Neuronal stem cell (in vitro differentiated cells): ENCODE measurements around the gene ARHGAP42.

ENCODE experiments used
- DNase-seq: peaks from one replicate; pipeline ENCODE4 v3.0.0-alpha.2; 2013; ENCODE audit warnings: low spot score
- H2AFZ ChIP-seq: one replicate; pipeline ENCODE4 v1.6.1; 2013; ENCODE audit warnings: mild to moderate bottlenecking, low read length, inconsistent platforms
- H2AK5ac ChIP-seq: 2 replicates; pipeline ENCODE4 v1.6.1; 2013; ENCODE audit warnings: low read depth, mild to moderate bottlenecking, inconsistent platforms, low read length, moderate library complexity, mixed read lengths
- H2BK120ac ChIP-seq: 2 replicates; pipeline ENCODE4 v1.6.1; 2013; ENCODE audit warnings: low read depth, mild to moderate bottlenecking, inconsistent platforms, low read length, moderate library complexity, mixed read lengths
- H2BK12ac ChIP-seq: one replicate; pipeline ENCODE4 v1.6.1; 2013; ENCODE audit warnings: low read length, inconsistent platforms
- H2BK15ac ChIP-seq: 2 replicates; pipeline ENCODE4 v1.6.1; 2013; ENCODE audit warnings: mild to moderate bottlenecking, low read length, inconsistent platforms, mixed read lengths
- H2BK5ac ChIP-seq: one replicate; pipeline ENCODE4 v1.6.1; 2013; ENCODE audit warnings: inconsistent platforms, mild to moderate bottlenecking, low read length, moderate library complexity
- H3K14ac ChIP-seq: one replicate; pipeline ENCODE4 v1.6.1; 2013; ENCODE audit warnings: low read length, inconsistent platforms
- H3K18ac ChIP-seq: 2 replicates; pipeline ENCODE4 v1.6.1; 2013; ENCODE audit warnings: low read length, inconsistent platforms
- H3K23ac ChIP-seq: 2 replicates; pipeline ENCODE4 v1.6.1; 2013; ENCODE audit warnings: low read depth, mild to moderate bottlenecking, mixed read lengths, low read length, inconsistent platforms; ENCODE audit not compliant: poor library complexity
- H3K27ac ChIP-seq: replicated peaks from 3 replicates; pipeline ENCODE4 v1.5.1; 2013; ENCODE audit warnings: low read length, inconsistent platforms
- H3K27me3 ChIP-seq, 3 experiments: 2 replicates each; pipeline ENCODE4 v1.6.1; 2013; ENCODE audit warnings: low read length in 3 of 3, mild to moderate bottlenecking in 2 of 3, inconsistent platforms in 1 of 3, low read depth in 1 of 3, mixed read lengths in 1 of 3, moderate library complexity in 1 of 3; ENCODE audit not compliant: control insufficient read depth in 3 of 3, insufficient read depth in 3 of 3
- H3K36me3 ChIP-seq, 2 donors: replicated peaks in 1 of 2; 2 replicates each; pipeline ENCODE4 v1.6.1; 2013; ENCODE audit warnings: low read length in 2 of 2; ENCODE audit not compliant: control insufficient read depth in 2 of 2, insufficient read depth in 2 of 2
- H3K4ac ChIP-seq: 2 replicates; pipeline ENCODE4 v1.6.1; 2013; ENCODE audit warnings: inconsistent platforms, mild to moderate bottlenecking, low read length, moderate library complexity
- H3K4me1 ChIP-seq, 2 donors: 1 replicate in 1 of 2; 2 replicates in 1 of 2; pipeline ENCODE4 v1.6.1; 2013; ENCODE audit warnings: low read length in 2 of 2, low read depth in 1 of 2; ENCODE audit not compliant: control insufficient read depth in 2 of 2, insufficient read depth in 1 of 2
- H3K4me2 ChIP-seq: one replicate; pipeline ENCODE4 v1.6.1; 2013; ENCODE audit warnings: mild to moderate bottlenecking, low read length, inconsistent platforms; ENCODE audit not compliant: insufficient read depth, poor library complexity, severe bottlenecking
- H3K4me3 ChIP-seq, 2 donors: 2 replicates each; pipeline ENCODE4 v1.5.1; 2013; ENCODE audit warnings: low read length in 2 of 2, mild to moderate bottlenecking in 2 of 2, inconsistent platforms in 1 of 2, moderate library complexity in 1 of 2
- H3K79me1 ChIP-seq: one replicate; pipeline ENCODE4 v1.6.1; 2013; ENCODE audit warnings: low read depth, mild to moderate bottlenecking, inconsistent platforms, low read length, moderate library complexity
- H3K9ac ChIP-seq: one replicate; pipeline ENCODE4 v1.6.1; 2013; ENCODE audit warnings: mild to moderate bottlenecking, low read depth, low read length, inconsistent platforms; ENCODE audit not compliant: poor library complexity
- H3K9me3 ChIP-seq, 2 donors: replicated peaks in 1 of 2; 2 replicates each; pipeline versions ENCODE3 to v1.6.1; 2013; ENCODE audit warnings: low read length in 2 of 2, mild to moderate bottlenecking in 2 of 2, inconsistent platforms in 1 of 2, low read depth in 1 of 2, mixed read lengths in 1 of 2, moderate library complexity in 1 of 2; ENCODE audit not compliant: control insufficient read depth in 2 of 2, insufficient read depth in 1 of 2
- H4K8ac ChIP-seq: one replicate; pipeline ENCODE4 v1.6.1; 2013; ENCODE audit warnings: low read depth, mild to moderate bottlenecking, inconsistent platforms, low read length, moderate library complexity
- H4K91ac ChIP-seq: one replicate; pipeline ENCODE4 v1.6.1; 2013; ENCODE audit warnings: low read length, low read depth, mild to moderate bottlenecking, inconsistent platforms; ENCODE audit not compliant: poor library complexity
- WGBS, 2 donors: extraction: QIAGEN DNeasy Blood & Tissue Kit; methylation state at CpG; one replicate each; pipeline ENCODE4 v1.1.7; 2013; ENCODE audit warnings: missing lambda C conversion rate in 2 of 2, mixed read lengths in 1 of 2; ENCODE audit not compliant: insufficient read length in 2 of 2, insufficient replicate concordance in 1 of 2; ENCODE audit errors: extremely low coverage in 2 of 2; 5-methylcytosine and 5-hydroxymethylcytosine counted together

Gene ARHGAP42

GRCh38 chr11:101031713-101032112 lies 344.6 kb downstream of the ARHGAP42 start:
- Histone ChIP-seq H3K36me3 (no peaks in the 10 kb centered on the region), H3K4me2 (no peak overlapping the region), H2AK5ac (no peak overlapping the region), H3K27me3 (no peaks in the 10 kb centered on the region), H3K23ac (no peak overlapping the region), H3K4ac (no peak overlapping the region), H2BK12ac (no peak overlapping the region), H2BK15ac (no peak overlapping the region), H3K4me1 (peaks cover 0 to 4% of the 10 kb centered on the region in 2 donors), H3K9me3 (no peaks in the 10 kb centered on the region), H4K91ac (no peak overlapping the region), H3K4me3 (no peak overlapping the region), H2BK5ac (no peak overlapping the region), H3K9ac (no peak overlapping the region), H3K79me1 (no peaks in the 10 kb centered on the region), H3K27ac (no peak overlapping the region), H4K8ac (no peak overlapping the region), H2BK120ac (no peak overlapping the region), H3K14ac (no peak overlapping the region), H2AFZ (no peak overlapping the region), H3K18ac (no peak overlapping the region)
- no CpG with 5 or more reads among the region's 3 CpGs for WGBS, 2 donors
- no peak for DNase-seq

GRCh38 chr11:101032991-101033390 lies 345.9 kb downstream of the ARHGAP42 start:
- H2BK15ac ChIP-seq = no peak overlapping the region
- no peaks in the 10 kb centered on the region for H3K36me3 ChIP-seq
- no peak overlapping the region for H2AFZ ChIP-seq

DNA sequence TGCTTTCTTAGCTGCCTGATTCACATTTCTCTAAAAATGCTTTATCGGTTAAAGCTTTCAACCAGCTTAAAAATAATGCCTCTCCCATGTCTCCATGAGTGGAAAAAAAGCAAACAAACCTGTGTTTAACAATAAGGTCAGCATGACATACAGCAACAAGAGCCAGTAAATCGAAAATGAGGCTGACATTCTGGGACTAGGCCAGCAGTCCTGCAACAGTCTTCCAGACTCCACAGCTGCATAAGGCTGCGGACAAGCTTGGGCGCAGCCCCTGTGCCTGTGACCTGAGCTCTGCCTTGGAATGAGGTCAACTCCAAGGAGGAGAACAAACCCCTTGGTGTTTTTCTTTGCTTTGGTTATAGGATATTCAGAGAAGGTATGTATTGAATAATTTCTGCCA lies 347.0 kb downstream of the ARHGAP42 start:
- no peak overlapping the region for H3K4me2 ChIP-seq
- H3K18ac ChIP-seq = no peak overlapping the region
- H2BK15ac ChIP-seq = no peak overlapping the region
- no peak overlapping the region for H3K4ac ChIP-seq
- no peak overlapping the region for H3K27ac ChIP-seq
- no CpG with 5 or more reads among the region's 4 CpGs for WGBS, 2 donors
- H2AK5ac ChIP-seq = no peak overlapping the region
- no peak for DNase-seq
- peaks cover 0 to 4% of the 10 kb centered on the region in 2 donors for H3K4me1 ChIP-seq
- H3K27me3 ChIP-seq = no peaks in the 10 kb centered on the region
- no peaks in the 10 kb centered on the region for H3K79me1 ChIP-seq
- H3K4me3 ChIP-seq = no peak overlapping the region
- no peaks in the 10 kb centered on the region for H3K9me3 ChIP-seq
- peak overlapping the region; percentile 87 for H2AFZ ChIP-seq
- no peak overlapping the region for H4K91ac ChIP-seq
- H2BK12ac ChIP-seq = no peak overlapping the region
- no peak overlapping the region for H2BK120ac ChIP-seq
- H3K36me3 ChIP-seq = no peaks in the 10 kb centered on the region
- no peak overlapping the region for H3K23ac ChIP-seq
- no peak overlapping the region for H3K14ac ChIP-seq
- H2BK5ac ChIP-seq = no peak overlapping the region
- no peak overlapping the region for H4K8ac ChIP-seq
- H3K9ac ChIP-seq = no peak overlapping the region

More at GRCh38 chr11:101032991-101033390, 345.9 kb downstream of the ARHGAP42 start:
- no peak overlapping the region for H3K27ac ChIP-seq
- no peak overlapping the region for H2AK5ac ChIP-seq
- no peak overlapping the region for H2BK5ac ChIP-seq
- H4K91ac ChIP-seq = no peak overlapping the region
- no peaks in the 10 kb centered on the region for H3K27me3 ChIP-seq
- peaks cover 0 to 4% of the 10 kb centered on the region in 2 donors for H3K4me1 ChIP-seq
- H3K4me2 ChIP-seq = no peak overlapping the region
- H3K18ac ChIP-seq = no peak overlapping the region
- no peaks in the 10 kb centered on the region for H3K79me1 ChIP-seq
- H3K9me3 ChIP-seq = no peaks in the 10 kb centered on the region
- H4K8ac ChIP-seq = no peak overlapping the region
- no peak overlapping the region for H3K9ac ChIP-seq
- no peak overlapping the region for H3K4me3 ChIP-seq
- no peak overlapping the region for H3K4ac ChIP-seq
- no peak overlapping the region for H3K14ac ChIP-seq
- DNase-seq = no peak
- no peak overlapping the region for H3K23ac ChIP-seq
- H2BK120ac ChIP-seq = no peak overlapping the region
- no peak overlapping the region for H2BK12ac ChIP-seq

DNA sequence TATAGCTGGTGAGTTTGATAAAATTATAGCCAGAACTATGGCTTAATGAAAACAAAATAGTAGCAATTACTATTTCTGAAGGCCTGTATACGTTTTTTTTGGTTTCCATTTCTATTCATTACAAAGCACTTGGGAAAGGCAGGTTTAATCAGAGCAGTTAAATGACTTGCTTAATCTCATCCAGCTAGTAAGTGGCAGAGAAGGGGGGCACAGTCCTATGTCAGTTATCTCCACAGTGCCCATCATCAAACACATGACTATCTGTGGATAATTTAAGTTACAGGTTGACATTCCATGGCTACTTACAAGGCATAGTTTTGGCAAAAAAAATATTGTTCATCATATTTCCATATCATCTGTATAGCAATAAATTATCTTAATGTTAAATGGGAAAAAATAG lies 348.8 kb downstream of the ARHGAP42 start:
- no peak overlapping the region for H3K4me3 ChIP-seq
- H3K18ac ChIP-seq = no peak overlapping the region
- H3K4me2 ChIP-seq = no peak overlapping the region
- H3K14ac ChIP-seq = no peak overlapping the region
- H2BK5ac ChIP-seq = no peak overlapping the region
- WGBS, 2 donors = no CpG with 5 or more reads among the region's 1 CpG
- no peak overlapping the region for H2AK5ac ChIP-seq
- no peaks in the 10 kb centered on the region for H3K36me3 ChIP-seq
- DNase-seq = no peak
- H4K8ac ChIP-seq = no peak overlapping the region
- H2AFZ ChIP-seq = no peak overlapping the region
- no peak overlapping the region for H2BK15ac ChIP-seq
- no peak overlapping the region for H2BK12ac ChIP-seq
- H3K4me1 ChIP-seq = peaks cover 0 to 4% of the 10 kb centered on the region in 2 donors
- H3K9me3 ChIP-seq = no peaks in the 10 kb centered on the region
- H3K9ac ChIP-seq = no peak overlapping the region
- no peaks in the 10 kb centered on the region for H3K27me3 ChIP-seq
- no peak overlapping the region for H2BK120ac ChIP-seq
- H4K91ac ChIP-seq = no peak overlapping the region
- H3K79me1 ChIP-seq = no peaks in the 10 kb centered on the region
- no peak overlapping the region for H3K27ac ChIP-seq
- no peak overlapping the region for H3K4ac ChIP-seq
- no peak overlapping the region for H3K23ac ChIP-seq
